PC-3 (cell line): ENCODE results near the gene PLA2G4F. TPM values are rescaled to one million over a fixed set of nuclear protein-coding genes. Genes with fewer than 3 reads are reported as not detected.

ENCODE experiments used
- ATAC-seq: fragments of 200-7000 bp; cut with Tn5 transposase; 2 replicates; pipeline ENCODE4 v1.9.1; 2020; ENCODE audit warnings: mild to moderate bottlenecking, moderate library complexity
- BruUV-seq: library from RNA; stranded (reverse); fragments of 400-500 nt; replicated peaks from 2 replicates; lab custom pipeline; 2021; lab: Mats Ljungman, UMichigan
- CTCF ChIA-PET: fragments of 300-600 bp; sonication (Branson Sonifier 250); formaldehyde crosslinking; loops from one replicate; lab custom pipeline; 2022; ENCODE audit warnings: antibody characterized with exemption; lab: Charles Lee
- POLR2A ChIA-PET: fragments of 300-600 bp; sonication (Branson Sonifier 250); formaldehyde crosslinking; loops from one replicate; lab custom pipeline; 2022; ENCODE audit warnings: antibody characterized with exemption; ENCODE audit not compliant: unreplicated experiment; lab: Charles Lee
- DNase-seq: peaks from one replicate; pipeline ENCODE4 v3.0.0-alpha.2; 2015
- H2AFZ ChIP-seq: fragments of 300-600 bp; sonication (generic); 2 replicates; pipeline ENCODE4 v1.6.0; 2016; ENCODE audit warnings: antibody characterized with exemption, low read length
- H3F3A ChIP-seq: fragments of 300-600 bp; sonication (generic); one replicate; pipeline ENCODE4 v1.6.0; 2017; ENCODE audit warnings: antibody characterized with exemption, low read length, control low read depth, mild to moderate bottlenecking; ENCODE audit not compliant: unreplicated experiment
- H3K27ac ChIP-seq: fragments of 300-600 bp; sonication (generic); 2 replicates; pipeline ENCODE4 v1.5.1; 2016; ENCODE audit warnings: mild to moderate bottlenecking, low read length
- H3K27me3 ChIP-seq: fragments of 300-600 bp; sonication (generic); 2 replicates; pipeline ENCODE4 v1.6.1; 2016; ENCODE audit warnings: low read length, mixed read lengths
- H3K36me3 ChIP-seq: fragments of 300-600 bp; sonication (generic); 2 replicates; pipeline ENCODE4 v1.6.1; 2016; ENCODE audit warnings: low read depth, mixed run types, low read length, mixed read lengths
- H3K4me1 ChIP-seq: fragments of 300-600 bp; sonication (generic); 2 replicates; pipeline ENCODE4 v1.5.1; 2016; ENCODE audit warnings: low read length; ENCODE audit not compliant: insufficient read depth
- H3K4me2 ChIP-seq: fragments of 300-600 bp; sonication (generic); 2 replicates; pipeline ENCODE4 v1.6.0; 2016; ENCODE audit warnings: low read length
- H3K4me3 ChIP-seq: fragments of 300-600 bp; sonication (generic); 2 replicates; pipeline ENCODE4 v1.5.1; 2016; ENCODE audit warnings: mild to moderate bottlenecking, low read length, mixed read lengths
- H3K79me2 ChIP-seq: fragments of 300-600 bp; sonication (generic); 2 replicates; pipeline ENCODE4 v1.6.1; 2017; ENCODE audit warnings: low read length, mixed read lengths
- H3K9ac ChIP-seq: fragments of 300-600 bp; sonication (generic); 2 replicates; pipeline ENCODE4 v1.6.0; 2016; ENCODE audit warnings: mild to moderate bottlenecking, low read length
- H3K9me2 ChIP-seq: fragments of 300-600 bp; sonication (generic); replicated peaks from 2 replicates; pipeline ENCODE4 v1.6.1; 2016; ENCODE audit warnings: mixed run types, low read length, mixed read lengths
- H3K9me3 ChIP-seq: fragments of 300-600 bp; sonication (generic); 2 replicates; pipeline ENCODE4 v1.6.1; 2016; ENCODE audit warnings: low read length, mixed read lengths
- H4K20me1 ChIP-seq: fragments of 300-600 bp; sonication (generic); 2 replicates; pipeline ENCODE4 v1.6.1; 2016; ENCODE audit warnings: low read length, mixed read lengths
- CTCF ChIP-seq: fragments of 300-600 bp; sonication (generic); conservative IDR thresholded peaks from 2 replicates; pipeline ENCODE4 v1.5.1; 2017; ENCODE audit warnings: antibody characterized with exemption, low read depth, mild to moderate bottlenecking, low read length
- EZH2 ChIP-seq: fragments of 300-600 bp; sonication (generic); IDR thresholded peaks from one replicate; pipeline ENCODE4 v1.6.1; 2017; ENCODE audit warnings: antibody characterized with exemption, mild to moderate bottlenecking, low read length; ENCODE audit not compliant: unreplicated experiment
- EZH2phosphoT487 ChIP-seq: fragments of 300-600 bp; sonication (generic); IDR thresholded peaks from 2 replicates; pipeline ENCODE4 v1.6.1; 2018; ENCODE audit warnings: mild to moderate bottlenecking, antibody characterized with exemption, low read length, borderline replicate concordance
- intact Hi-C: fragments of 100-400 bp; cut with micrococcal nuclease; formaldehyde crosslinking; loops from 2 replicates; pipeline ENCODE4 v1.9.0; 2023
- total RNA-seq: library from RNA; depleted of rRNA; stranded (reverse); fragments of >200 nt; gene quantifications from 2 replicates; pipeline ENCODE4 v1.2.3, GENCODE V29; 2014

The PLA2G4F gene
- total RNA-seq, 1 experiment from 2014 or later: 5.8 TPM

- Histone ChIP-seq H3K4me2 (no peak overlapping the region), H3K36me3 (no peaks in the 10 kb centered on the region), H3K4me1 (peaks cover 17% of the 10 kb centered on the region), H3F3A (no peaks in the 10 kb centered on the region), H3K79me2 (no peaks in the 10 kb centered on the region), H3K9me2 (no peaks in the 10 kb centered on the region), H2AFZ (no peak overlapping the region), H3K9me3 (no peaks in the 10 kb centered on the region), H3K4me3 (no peak overlapping the region), H3K27ac (no peak overlapping the region), H4K20me1 (no peaks in the 10 kb centered on the region), H3K9ac (no peak overlapping the region), H3K27me3 (no peaks in the 10 kb centered on the region)
- no peak for DNase-seq
- TF ChIP-seq EZH2phosphoT487 (no peak), EZH2 (no peak), CTCF (no peak)
- no TSS peak for BruUV-seq
- ChIA-PET POLR2A (no interaction called here), CTCF (interaction anchor here (3.8 kb wide), 1 partner anchor 47 kb away, joined by 19 read pairs; no protein-coding TSS in a partner anchor)
- intact Hi-C loops: no loop called here
- ATAC-seq: no peak
Measured at GRCh38 chr15:42131826-42132806, 24.3 kb downstream of the PLA2G4F start.

GRCh38 chr15:42131006-42131405 lies 25.4 kb downstream of the PLA2G4F start:
- intact Hi-C loops: no loop called here
- Histone ChIP-seq H2AFZ (no peak overlapping the region), H3K4me3 (no peak overlapping the region), H3K36me3 (no peaks in the 10 kb centered on the region), H3K4me1 (peaks cover 17% of the 10 kb centered on the region), H3K9me3 (no peaks in the 10 kb centered on the region), H3K79me2 (no peaks in the 10 kb centered on the region), H3K9ac (no peak overlapping the region), H3F3A (no peaks in the 10 kb centered on the region), H3K27ac (no peak overlapping the region), H3K4me2 (no peak overlapping the region), H4K20me1 (no peaks in the 10 kb centered on the region), H3K27me3 (no peaks in the 10 kb centered on the region), H3K9me2 (no peaks in the 10 kb centered on the region)
- ATAC-seq (no peak), DNase-seq (no peak)
- no TSS peak for BruUV-seq
- ChIA-PET POLR2A (no interaction called here), CTCF (interaction anchor here (1.7 kb wide), 1 partner anchor 47 kb away, joined by 4 read pairs; no protein-coding TSS in a partner anchor)
- TF ChIP-seq EZH2phosphoT487 (no peak), CTCF (no peak), EZH2 (no peak)
